ENCODE measurements around the gene CCL11. TPM values are rescaled to one million over a fixed set of nuclear protein-coding genes. Genes with fewer than 3 reads are reported as not detected.
A peak's percentile ranks its signal among the peaks of the same experiment; 100 is the strongest.

Gene CCL11
- total and polyA plus RNA-seq, 4 donors = not detected

DNA sequence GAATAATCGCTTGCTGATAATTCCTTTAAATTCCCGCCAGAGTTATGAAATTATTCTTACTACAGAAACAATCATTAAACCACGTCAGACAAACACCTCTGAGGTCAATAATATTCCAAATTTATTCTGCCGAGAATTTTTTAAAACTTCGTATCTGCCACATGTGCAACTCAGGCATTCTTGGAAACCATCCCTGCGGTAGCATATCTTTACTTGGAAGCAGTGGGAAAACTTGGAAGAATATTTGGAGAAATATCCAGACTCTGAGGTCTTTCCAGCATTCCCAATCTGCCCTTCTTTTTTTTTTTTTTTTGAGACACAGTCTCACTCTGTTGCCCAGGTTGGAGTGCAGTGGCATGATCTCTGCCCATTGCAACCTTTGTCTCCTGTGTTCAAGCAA, 2.0 kb upstream of the CCL11 start:
- 80% methylated on average over 6 of the region's 6 CpGs for WGBS
- Histone ChIP-seq H3K27ac (ENCODE audit: low read depth in 1 of 2, low read length in 2 of 2) (no peak overlapping the region), H3K9me3 (ENCODE audit: control insufficient read depth in 4 of 4, low read length in 3 of 4) (no peaks in the 10 kb centered on the region), H3K4me1 (ENCODE audit: control insufficient read depth in 4 of 4, insufficient read depth in 4 of 4, low read length in 3 of 4) (no peaks in the 10 kb centered on the region), H3K9ac (ENCODE audit: low read depth in 1 of 2, low read length in 2 of 2) (no peak overlapping the region), H3K36me3 (ENCODE audit: control insufficient read depth in 4 of 4, insufficient read depth in 3 of 4, low read depth in 1 of 4, low read length in 3 of 4) (no peaks in the 10 kb centered on the region), H3K27me3 (ENCODE audit: control insufficient read depth in 4 of 4, insufficient read depth in 4 of 4, low read length in 3 of 4) (no peaks in the 10 kb centered on the region), H3K4me3 (ENCODE audit: low read depth in 1 of 3, low read length in 3 of 3) (no peak overlapping the region)
- DNase-seq (ENCODE audit: low spot score) = no peak
- TF ChIP-seq, protein P1, sequence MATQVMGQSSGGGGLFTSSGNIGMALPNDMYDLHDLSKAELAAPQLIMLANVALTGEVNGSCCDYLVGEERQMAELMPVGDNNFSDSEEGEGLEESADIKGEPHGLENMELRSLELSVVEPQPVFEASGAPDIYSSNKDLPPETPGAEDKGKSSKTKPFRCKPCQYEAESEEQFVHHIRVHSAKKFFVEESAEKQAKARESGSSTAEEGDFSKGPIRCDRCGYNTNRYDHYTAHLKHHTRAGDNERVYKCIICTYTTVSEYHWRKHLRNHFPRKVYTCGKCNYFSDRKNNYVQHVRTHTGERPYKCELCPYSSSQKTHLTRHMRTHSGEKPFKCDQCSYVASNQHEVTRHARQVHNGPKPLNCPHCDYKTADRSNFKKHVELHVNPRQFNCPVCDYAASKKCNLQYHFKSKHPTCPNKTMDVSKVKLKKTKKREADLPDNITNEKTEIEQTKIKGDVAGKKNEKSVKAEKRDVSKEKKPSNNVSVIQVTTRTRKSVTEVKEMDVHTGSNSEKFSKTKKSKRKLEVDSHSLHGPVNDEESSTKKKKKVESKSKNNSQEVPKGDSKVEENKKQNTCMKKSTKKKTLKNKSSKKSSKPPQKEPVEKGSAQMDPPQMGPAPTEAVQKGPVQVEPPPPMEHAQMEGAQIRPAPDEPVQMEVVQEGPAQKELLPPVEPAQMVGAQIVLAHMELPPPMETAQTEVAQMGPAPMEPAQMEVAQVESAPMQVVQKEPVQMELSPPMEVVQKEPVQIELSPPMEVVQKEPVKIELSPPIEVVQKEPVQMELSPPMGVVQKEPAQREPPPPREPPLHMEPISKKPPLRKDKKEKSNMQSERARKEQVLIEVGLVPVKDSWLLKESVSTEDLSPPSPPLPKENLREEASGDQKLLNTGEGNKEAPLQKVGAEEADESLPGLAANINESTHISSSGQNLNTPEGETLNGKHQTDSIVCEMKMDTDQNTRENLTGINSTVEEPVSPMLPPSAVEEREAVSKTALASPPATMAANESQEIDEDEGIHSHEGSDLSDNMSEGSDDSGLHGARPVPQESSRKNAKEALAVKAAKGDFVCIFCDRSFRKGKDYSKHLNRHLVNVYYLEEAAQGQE (IDR thresholded peaks at IDR 0.05) = peak; percentile 84
- no peak for TF ChIP-seq RXRA (IDR thresholded peaks at IDR 0.05)

DNA sequence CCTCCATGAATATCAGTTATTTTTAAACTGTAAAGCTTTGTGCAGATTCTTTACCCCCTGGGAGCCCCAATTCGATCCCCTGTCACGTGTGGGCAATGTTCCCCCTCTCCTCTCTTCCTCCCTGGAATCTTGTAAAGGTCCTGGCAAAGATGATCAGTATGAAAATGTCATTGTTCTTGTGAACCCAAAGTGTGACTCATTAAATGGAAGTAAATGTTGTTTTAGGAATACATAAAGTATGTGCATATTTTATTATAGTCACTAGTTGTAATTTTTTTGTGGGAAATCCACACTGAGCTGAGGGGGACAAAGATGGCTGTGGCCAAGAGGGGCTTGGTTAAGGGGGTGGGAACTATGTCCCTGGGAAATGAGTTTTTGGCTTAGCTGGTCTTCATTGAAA, 2.3 kb downstream of the CCL11 start:
- WGBS = 49% methylated on average over 2 of the region's 2 CpGs
- no peak for DNase-seq (ENCODE audit: low spot score)
- no peaks in the 10 kb centered on the region for H3K9me3 ChIP-seq (ENCODE audit: control insufficient read depth in 4 of 4, low read length in 3 of 4)
- no peak overlapping the region for H3K9ac ChIP-seq (ENCODE audit: low read depth in 1 of 2, low read length in 2 of 2)
- no peaks in the 10 kb centered on the region for H3K36me3 ChIP-seq (ENCODE audit: control insufficient read depth in 4 of 4, insufficient read depth in 3 of 4, low read depth in 1 of 4, low read length in 3 of 4)
- H3K27me3 ChIP-seq (ENCODE audit: control insufficient read depth in 4 of 4, insufficient read depth in 4 of 4, low read length in 3 of 4) = peaks cover 0 to 2% (median 0%) of the 10 kb centered on the region in 4 donors
- H3K4me1 ChIP-seq (ENCODE audit: control insufficient read depth in 4 of 4, insufficient read depth in 4 of 4, low read length in 3 of 4) = no peaks in the 10 kb centered on the region
- TF ChIP-seq FOXA1 (IDR thresholded peaks at IDR 0.05) (no peak), SP1 (IDR thresholded peaks at IDR 0.05) (no peak), HNF4G (IDR thresholded peaks at IDR 0.05) (no peak), NR2F2 (IDR thresholded peaks at IDR 0.05) (no peak), GABPA (IDR thresholded peaks at IDR 0.05 in 1 of 2, conservative IDR thresholded peaks at IDR 0.05 in 1 of 2) (no peak), RXRA (IDR thresholded peaks at IDR 0.05) (no peak), TAF1 (conservative IDR thresholded peaks at IDR 0.05) (no peak), EGR1 (IDR thresholded peaks at IDR 0.05; ENCODE audit: low read depth in 2 of 2) (no peak), RAD21 (IDR thresholded peaks at IDR 0.05) (no peak), JUND (IDR thresholded peaks at IDR 0.05) (no peak), FOXA2 (IDR thresholded peaks at IDR 0.05) (no peak), YY1 (IDR thresholded peaks at IDR 0.05) (no peak), HNF4A (conservative IDR thresholded peaks at IDR 0.05) (no peak)
- TF ChIP-seq, protein P2, sequence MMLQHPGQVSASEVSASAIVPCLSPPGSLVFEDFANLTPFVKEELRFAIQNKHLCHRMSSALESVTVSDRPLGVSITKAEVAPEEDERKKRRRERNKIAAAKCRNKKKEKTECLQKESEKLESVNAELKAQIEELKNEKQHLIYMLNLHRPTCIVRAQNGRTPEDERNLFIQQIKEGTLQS (IDR thresholded peaks at IDR 0.05) = no peak
- TF ChIP-seq, protein P1 (IDR thresholded peaks at IDR 0.05) = no peak
- TF ChIP-seq, protein P3, sequence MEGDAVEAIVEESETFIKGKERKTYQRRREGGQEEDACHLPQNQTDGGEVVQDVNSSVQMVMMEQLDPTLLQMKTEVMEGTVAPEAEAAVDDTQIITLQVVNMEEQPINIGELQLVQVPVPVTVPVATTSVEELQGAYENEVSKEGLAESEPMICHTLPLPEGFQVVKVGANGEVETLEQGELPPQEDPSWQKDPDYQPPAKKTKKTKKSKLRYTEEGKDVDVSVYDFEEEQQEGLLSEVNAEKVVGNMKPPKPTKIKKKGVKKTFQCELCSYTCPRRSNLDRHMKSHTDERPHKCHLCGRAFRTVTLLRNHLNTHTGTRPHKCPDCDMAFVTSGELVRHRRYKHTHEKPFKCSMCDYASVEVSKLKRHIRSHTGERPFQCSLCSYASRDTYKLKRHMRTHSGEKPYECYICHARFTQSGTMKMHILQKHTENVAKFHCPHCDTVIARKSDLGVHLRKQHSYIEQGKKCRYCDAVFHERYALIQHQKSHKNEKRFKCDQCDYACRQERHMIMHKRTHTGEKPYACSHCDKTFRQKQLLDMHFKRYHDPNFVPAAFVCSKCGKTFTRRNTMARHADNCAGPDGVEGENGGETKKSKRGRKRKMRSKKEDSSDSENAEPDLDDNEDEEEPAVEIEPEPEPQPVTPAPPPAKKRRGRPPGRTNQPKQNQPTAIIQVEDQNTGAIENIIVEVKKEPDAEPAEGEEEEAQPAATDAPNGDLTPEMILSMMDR (IDR thresholded peaks at IDR 0.05; ENCODE audit: low read depth, low read length, missing input control) = no peak
- TF ChIP-seq, protein P4, sequence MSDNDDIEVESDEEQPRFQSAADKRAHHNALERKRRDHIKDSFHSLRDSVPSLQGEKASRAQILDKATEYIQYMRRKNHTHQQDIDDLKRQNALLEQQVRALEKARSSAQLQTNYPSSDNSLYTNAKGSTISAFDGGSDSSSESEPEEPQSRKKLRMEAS (IDR thresholded peaks at IDR 0.05) = no peak
- TF ChIP-seq, protein P5, sequence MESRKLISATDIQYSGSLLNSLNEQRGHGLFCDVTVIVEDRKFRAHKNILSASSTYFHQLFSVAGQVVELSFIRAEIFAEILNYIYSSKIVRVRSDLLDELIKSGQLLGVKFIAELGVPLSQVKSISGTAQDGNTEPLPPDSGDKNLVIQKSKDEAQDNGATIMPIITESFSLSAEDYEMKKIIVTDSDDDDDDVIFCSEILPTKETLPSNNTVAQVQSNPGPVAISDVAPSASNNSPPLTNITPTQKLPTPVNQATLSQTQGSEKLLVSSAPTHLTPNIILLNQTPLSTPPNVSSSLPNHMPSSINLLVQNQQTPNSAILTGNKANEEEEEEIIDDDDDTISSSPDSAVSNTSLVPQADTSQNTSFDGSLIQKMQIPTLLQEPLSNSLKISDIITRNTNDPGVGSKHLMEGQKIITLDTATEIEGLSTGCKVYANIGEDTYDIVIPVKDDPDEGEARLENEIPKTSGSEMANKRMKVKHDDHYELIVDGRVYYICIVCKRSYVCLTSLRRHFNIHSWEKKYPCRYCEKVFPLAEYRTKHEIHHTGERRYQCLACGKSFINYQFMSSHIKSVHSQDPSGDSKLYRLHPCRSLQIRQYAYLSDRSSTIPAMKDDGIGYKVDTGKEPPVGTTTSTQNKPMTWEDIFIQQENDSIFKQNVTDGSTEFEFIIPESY (IDR thresholded peaks at IDR 0.05) = no peak
- no peak overlapping the region for H3K4me3 ChIP-seq (ENCODE audit: low read depth in 1 of 3, low read length in 3 of 3)
- no peak overlapping the region for H3K27ac ChIP-seq (ENCODE audit: low read depth in 1 of 2, low read length in 2 of 2)

Measured in liver (tissue), 9 donors.